NCI-H1417 (cell line): Measurements from ENCODE around the gene KIF3B.
A peak's percentile ranks its signal among the peaks of the same experiment; 100 is the strongest.
"Not testable (repeated sequence)": the region's sequence is repeated elsewhere in the genome, so short reads cannot be mapped to it uniquely, and the experiment has no call there.

ENCODE experiments used
- DNase-seq, 3 experiments: peaks; one replicate each; lab custom pipeline; 2025; lab: John Stamatoyannopoulos, UW

Gene KIF3B

DNA sequence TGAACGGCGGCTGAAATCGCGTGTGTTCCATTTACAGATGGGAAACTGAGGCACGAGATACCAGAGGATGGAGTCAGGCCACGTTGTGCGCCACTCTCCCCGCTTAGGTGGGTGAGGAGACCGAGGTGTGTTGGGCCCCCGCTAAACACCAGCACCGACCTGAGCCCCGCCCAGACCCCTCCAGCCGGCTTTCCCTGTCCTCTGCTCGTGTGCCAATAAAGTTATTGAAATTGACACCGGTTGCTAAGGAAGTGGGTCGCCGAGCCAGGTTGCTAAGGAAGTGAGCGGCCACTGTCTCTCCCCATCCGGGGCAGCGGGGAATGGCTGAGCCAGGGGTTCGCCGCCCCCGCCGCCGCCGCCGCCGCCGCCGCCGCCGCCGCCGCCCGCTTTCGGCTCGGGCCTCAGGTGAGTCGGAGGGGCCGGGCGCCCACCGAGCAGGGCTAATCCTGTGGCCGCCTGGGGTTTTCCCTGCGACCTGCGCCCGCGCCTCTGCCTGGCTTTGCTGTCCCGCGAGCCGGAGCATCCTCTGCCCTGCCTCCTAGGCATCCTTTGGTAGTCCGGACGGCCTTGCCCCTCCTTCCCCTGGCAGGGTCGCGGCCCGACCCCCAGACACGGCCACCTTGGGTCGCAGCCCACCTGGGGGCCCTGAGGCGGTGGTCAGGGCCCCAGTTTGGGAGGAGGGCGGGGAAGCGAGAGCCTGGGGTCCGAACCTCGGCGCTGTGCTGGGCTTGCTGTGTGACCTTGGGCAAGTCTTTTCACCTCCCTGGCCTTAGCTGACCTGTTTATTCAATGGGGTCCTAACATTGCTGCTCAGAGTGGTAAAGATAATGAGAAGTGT is at the start of gene KIF3B:
KIF3B (plus strand) TSS at position 291 of the 838 bp plus-strand sequence. CDS start 32,127 bp downstream, outside the sequence.
- DNase-seq = peak; percentile 84 to 96 (median 91)

DNA sequence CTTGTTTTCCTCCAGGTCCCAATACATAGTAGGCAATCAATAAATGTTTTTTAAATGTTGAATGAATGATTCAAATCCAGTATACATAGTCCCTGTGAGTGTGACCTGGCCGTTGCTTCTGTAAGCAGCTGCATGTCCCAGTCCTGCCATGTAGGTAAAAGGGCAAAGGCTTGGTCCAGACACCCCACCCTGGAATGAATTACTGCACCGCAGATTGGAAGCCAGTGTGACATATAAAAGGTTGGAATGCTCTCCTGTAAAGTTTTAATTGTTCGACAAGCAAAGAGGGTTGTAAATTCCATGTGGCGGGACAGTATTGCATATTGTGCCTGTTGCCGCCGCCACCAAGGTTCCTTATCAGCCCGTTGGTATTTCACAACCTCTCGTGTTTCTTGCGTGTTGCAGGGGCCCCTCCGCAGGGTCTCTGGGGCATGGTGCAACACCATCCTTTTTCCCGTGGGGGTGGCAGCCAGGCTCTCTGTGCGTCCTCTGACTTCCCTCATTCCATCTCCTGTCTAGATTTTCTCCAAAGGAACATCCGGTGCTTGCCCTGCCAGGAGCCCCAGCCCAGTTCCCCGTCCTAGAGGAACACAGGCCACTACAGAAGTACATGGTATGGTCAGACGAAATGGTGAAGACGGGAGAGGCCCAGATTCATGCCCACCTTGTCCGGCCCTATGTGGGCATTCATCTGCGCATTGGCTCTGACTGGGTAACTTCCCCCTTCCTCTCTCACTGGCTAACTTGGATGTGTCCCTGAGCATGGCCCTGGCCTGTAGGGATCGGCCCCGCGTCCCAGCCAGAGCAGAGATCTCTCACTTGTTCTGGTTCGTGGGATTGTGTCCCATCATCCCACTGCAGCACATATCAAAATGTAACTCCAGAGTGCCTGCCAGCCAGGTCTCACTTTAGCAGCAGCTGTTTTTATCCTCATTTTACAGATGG is 49.4 kb upstream of the KIF3B start:
- no peak for DNase-seq

DNA sequence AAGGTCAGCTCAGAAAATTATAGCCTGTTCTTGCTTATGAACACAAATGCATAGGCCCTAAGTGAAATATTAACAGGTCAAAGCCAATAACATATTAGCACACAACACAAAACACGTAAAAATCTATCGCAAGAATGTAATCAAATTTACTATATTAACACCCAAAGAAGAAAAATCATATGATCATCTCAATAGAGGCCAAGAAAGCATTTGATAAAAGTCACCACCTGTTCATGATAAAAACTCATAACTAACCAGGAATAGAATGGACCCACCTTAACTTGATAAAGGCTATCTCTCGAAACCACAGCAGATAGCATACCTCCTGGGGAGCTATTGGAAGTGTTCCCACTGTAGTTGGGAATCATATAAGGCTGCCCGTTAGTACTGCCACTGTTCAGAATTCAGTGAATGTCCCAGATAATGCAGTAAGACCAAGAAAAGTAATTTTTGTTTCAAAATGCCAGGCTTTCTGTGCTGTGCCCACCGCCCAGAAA is 48.2 kb upstream of the KIF3B start:
- no peak for DNase-seq

DNA sequence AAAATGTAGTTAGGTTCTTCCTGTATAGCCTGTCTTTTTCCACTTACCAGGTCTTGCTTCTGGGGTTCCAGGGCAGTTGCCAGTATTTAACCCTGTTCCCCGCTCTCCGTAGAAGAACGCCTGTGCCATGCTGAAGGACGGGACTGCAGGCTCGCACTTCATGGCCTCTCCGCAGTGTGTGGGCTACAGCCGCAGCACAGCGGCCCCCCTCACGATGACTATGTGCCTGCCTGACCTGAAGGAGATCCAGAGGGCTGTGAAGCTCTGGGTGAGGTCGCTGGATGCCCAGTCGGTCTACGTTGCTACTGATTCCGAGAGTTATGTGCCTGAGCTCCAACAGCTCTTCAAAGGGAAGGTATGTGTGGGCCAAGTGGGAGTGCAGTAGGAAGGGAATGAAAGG is 46.7 kb upstream of the KIF3B start:
- no peak for DNase-seq

DNA sequence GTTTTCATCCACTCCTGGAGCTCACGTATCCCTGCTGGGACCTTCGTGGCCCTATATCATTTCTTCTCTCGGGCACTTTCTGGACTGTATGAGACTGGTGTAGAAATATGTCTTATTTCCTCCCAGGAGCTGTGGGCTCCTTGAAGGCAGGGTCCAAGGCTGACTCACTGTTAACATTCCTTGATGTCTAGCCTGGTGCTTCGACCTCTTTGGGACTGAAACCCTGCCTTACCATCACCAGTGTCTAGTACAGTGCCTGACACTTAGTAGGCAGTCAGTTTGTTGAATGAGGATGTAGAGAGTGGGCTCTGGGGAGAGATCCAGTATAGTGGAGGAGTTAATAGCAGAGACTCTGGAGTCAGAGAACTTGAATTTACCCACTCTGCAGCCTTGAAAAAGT is 46.2 kb upstream of the KIF3B start:
- DNase-seq = no peak

DNA sequence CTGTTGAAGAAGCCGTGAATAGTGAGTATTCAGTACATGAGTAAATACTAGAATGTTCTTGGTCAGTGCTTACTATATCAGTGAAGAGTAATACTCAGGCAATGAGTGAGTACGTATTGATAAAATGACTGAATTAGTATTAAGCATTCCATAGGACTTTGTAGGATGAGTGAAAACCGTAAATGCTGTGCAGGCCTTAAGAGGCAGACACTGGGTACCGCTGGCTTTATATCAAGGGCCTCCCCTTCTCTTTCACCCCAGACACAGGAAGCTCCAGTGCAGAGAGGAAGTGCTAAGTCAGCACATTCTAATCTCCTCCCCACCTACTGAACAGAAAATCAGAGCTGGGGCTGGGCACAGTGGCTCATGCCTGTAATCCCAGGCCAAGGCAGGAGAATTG is 45.6 kb upstream of the KIF3B start:
- DNase-seq = no peak

DNA sequence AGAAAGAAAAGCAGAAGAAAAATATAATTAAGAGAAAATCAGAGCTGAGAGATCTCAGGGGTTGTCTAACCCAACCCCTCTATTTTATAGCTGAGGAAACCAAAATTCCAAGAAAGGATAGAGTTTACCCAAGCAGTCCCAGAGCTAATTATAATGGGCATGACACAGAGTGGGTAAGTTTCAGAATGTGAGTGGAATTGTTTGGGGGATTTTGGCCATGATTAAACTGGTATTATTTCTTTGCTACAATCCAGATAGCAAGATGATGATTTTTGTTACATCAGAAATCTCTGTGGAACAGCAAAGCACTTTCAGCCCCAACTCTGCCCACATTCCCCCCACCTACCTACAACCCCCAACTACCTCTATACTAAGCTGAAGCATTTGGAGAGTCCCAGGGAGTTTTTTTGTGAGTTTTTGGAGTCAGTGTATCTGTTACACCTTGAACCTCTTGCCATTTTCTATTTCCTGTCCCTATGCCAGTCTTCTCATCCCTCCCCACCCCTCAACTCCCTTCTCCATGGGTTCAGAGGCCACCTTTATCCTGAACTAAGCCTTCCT is 45.0 kb upstream of the KIF3B start:
- no peak for DNase-seq

DNA sequence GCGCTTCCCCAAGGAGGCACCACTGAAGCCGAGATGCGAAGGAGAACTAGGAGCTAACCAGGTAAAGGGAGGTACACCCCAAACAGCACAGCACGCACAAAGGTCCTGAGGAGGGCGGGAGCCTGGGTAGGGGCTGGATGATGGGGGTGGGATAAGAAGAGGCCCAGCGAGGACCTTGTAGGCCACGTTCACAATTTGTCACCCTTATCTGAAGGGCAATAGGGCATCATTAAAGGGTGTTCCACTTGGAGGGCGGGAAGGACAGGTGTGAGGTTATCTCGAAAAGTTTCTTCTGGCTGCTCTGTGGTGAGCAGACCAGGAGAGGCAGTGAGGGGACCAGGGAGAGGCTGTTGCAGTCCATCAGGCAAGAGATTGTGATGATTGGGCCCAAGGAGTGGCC is 44.2 kb upstream of the KIF3B start:
- no peak for DNase-seq

DNA sequence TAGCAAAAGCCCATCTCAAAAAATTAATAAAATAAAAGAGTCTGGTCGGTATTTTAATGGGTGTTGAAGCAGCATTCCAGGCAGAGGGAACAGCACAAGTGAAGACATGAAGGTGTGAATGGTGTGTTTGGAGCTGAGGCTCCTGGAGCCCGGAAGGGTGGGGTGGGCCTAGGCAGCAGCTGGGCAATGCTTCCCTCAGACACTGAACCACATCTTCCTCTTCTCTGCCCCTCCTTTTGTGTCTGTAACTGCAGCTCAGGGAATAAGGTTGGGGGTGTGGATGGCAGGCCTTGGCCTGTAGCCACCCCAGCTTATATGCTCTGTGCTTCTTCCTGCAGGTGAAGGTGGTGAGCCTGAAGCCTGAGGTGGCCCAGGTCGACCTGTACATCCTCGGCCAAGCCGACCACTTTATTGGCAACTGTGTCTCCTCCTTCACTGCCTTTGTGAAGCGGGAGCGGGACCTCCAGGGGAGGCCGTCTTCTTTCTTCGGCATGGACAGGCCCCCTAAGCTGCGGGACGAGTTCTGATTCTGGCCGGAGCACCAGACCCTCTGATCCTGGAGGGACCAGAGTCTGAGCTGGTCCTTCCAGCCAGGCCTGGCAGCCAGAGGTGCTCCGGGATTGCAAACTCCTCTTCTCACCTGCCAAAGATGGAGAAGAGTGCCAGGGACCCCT is 43.2 kb upstream of the KIF3B start:
- DNase-seq = no peak

DNA sequence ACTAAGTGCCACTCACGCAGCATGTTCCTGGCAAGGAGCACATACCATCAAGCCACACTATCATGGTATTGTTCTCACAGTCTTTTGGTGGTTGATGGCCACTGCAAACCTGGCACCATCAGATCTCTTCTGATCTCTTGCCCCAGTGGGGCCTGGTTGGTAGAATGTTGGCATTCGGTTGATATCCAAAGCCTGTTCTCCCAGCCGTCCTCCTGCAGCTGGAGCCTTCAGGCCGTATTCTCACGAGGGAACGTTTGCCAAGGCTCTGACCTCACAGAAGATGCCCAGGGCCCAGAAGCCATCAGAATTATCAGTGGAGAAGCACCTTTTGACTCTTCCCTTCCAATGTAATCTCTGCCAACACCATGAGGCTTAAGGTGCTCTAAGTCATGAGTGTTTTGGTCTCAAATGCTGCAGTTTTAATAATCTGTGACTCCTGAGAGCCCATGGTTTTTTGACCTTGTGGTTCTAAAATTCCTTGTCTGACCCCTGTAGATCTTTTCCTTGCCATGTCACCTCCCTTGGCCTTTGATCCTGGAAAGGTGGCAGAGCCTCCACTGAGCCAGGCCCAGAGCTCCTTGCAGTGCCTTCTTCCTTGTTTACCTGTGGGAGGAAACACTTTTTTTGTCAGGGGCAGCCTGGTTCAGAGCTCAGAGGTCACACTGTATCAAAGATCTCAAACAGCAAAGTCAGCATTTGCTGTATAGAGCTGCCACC is 42.0 kb upstream of the KIF3B start:
- DNase-seq = no peak

DNA sequence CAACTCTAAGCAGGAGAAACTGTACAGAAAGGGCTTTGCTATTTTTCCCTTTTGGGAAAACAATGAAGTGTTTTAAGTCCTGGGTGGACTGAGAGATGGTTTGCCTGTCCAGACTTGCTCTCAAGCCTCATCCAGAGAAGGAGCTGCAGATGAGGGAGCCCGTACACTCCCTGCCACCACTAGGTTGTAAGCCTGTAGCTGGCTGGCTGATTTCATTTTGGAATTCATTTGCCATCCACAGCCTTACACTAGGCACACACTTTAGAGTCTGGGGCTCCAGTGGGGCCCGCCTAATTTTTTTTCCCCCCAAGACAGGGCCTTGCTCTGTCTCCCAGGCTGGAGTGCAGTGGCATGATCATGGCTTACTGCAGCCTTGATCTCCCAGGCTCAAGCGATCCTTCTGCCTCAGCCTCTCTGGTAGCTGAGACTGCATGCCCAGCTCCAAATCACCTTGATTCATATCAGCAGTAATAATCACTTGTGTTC is 41.4 kb upstream of the KIF3B start:
- no peak for DNase-seq

DNA sequence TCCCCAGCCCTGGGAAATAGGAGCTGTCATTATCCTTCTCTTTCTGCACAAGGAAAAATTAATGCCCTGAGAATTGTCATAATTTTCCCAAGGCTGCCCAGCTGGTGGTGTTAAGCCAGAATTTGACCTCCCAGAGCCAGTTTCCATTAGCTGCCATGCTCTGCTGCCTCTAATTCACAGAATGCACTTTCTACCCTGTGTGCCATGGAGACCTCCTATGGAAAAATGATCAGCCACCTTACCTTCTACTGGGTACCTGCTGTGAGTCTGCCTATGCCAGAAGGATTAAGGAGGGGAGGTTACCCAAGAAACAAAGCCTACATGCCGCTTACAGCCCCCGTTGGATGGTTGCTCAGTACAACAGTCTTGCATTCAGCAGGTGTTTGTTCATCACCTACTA is 40.6 kb upstream of the KIF3B start:
- DNase-seq = no peak

DNA sequence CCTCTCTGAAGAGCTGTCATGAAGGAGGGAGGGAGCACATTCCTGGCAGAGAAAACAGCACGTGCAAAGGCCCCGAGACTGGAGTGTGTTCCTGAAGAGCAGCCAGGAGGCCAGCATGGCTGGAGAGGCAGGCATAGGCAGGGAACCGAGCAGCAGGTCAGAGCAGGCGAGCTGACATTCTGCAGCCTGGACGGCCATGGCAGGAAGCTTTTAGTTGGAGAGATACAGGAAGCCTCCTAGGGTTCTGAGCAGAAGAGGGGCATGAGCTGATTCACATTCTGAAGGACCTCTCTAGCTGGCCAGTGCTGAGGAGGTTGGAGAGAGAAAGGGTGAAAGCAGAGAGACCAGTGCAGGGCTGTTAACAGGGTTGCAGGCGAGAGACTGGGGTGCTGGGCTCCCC is 40.0 kb upstream of the KIF3B start:
- DNase-seq = no peak

DNA sequence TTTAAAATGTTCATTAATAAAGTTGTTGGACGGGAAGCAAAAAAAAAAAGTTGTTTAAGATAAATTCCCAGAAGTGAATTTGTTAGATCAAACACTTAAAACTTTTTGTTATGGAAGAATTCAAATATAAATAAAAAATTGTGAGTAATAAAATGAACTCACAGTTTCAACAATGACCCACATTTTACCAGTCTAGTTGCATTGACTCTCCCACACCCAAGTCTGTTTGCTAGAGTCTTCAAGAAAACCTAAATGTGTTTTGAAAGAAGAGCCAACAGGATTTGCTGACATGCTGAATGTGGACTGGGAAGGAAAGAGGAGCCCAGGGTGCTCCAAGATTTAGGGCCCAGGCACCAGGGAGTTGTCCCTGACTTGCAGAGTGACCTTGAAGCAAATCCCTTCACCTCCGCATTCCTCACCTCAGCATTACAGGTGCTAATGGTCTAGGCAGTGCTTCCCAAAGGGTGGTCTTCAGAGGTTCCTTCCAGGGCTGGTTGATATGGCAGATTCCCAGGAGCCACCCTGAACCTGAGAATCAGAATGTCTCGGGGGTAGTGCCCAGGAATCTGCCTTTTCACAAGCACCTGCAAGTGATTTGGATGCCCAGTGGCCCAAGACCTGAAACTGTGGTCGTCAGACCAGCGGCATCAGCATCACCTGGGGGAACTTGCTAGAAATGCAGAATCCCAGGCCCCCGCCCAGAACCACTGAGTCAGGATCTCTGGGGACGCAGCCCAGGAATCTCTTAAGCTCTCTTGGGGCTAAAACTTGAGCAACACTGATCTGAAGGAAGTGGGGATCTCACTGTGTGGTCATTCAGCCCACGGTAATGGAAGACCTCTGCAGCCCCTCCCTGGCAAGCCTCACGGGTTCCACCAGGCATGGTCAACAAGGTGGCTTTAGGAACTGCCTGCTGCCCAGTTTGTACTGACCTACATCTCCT is 38.7 kb upstream of the KIF3B start:
- DNase-seq = no peak

DNA sequence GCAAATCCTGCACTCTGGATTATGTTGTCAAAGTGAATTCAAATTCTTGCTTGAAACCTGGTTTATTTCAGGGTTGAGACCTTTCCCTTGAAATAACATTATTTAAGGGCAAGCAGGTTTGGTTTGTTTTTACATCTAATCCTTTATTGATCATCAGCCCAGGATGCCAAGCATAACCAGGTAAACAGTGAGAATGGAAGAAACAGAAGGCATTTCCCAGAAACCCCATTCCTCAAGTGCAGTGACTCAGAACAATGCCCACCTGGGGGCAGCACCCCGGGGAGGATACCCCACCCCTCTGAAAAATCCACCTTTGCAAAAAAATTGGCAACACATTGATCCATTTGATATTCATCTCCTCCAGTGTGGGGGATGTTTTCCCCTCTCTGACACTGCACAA is 37.2 kb upstream of the KIF3B start:
- peak in 2 of 3 experiments; percentile 5 to 38 for DNase-seq

DNA sequence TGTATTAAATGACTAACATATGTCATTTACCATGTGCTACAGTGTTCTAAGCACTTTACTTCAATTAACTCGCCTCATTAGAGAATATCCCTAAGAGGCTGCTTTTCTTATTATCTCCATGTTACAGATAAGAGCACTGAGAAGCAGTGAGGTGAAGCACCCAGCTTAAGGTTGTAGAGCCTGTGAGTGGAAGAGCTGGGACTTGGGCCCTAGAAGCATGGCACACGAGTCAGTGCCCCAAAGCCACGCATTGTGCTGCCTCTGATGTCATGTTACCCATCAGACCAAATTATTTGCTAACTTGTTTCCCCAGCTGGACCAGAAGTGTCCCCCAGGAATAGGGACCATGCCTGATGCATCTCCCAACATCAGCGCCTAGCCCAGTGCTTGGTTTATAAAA is 35.6 kb upstream of the KIF3B start:
- no peak for DNase-seq

DNA sequence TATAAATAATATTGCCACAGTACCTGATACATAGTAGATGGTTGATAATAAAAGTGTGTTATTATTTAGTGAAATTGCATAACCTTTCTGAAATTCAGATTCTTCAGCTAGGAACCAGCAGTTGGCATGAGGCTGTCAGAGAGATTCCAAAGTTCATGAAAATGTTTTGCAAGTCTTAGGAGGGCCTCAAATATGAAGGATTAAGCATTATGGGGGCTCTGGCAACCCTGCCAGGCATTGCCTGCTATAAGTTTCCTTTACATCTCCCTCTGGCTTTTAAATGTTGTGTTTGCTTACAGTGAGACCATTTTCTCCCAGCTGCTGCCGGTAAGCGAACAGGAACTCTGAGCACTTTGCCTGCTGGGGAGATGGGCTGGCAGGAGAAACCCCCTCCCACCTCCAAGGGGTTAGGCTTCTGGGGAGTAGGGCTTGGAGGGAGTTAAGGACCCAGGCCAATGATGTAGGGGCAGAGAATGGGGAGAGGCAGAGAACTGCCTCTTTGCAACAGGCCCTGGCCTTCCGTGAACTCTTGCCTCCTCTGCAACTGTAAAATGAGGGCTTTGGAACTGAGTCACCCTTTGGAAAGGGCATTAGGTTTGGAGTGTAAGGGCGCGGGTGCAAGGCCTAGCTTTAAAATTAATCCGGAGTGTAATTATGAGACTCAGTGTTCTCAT is 33.2 kb upstream of the KIF3B start:
- no peak for DNase-seq

DNA sequence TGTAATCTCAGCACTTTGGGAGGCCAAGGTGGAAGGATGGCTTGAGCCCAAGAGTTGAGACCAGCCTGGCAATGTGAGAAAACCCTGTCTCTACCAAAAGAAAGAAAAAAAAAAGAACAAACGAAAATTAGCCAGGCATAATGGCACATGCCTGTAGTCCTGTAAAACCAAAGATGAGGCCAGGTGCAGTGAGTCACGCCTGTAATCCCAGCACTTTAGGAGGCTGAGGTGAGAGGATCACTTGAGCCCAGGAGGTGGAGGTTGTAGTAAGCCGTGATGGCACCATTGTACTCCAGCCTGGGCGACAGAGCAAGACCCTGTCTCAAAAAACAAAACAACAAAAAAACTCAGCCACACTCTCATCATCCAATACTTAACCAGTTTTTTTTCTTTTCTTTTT is 32.5 kb upstream of the KIF3B start:
- DNase-seq = no peak

DNA sequence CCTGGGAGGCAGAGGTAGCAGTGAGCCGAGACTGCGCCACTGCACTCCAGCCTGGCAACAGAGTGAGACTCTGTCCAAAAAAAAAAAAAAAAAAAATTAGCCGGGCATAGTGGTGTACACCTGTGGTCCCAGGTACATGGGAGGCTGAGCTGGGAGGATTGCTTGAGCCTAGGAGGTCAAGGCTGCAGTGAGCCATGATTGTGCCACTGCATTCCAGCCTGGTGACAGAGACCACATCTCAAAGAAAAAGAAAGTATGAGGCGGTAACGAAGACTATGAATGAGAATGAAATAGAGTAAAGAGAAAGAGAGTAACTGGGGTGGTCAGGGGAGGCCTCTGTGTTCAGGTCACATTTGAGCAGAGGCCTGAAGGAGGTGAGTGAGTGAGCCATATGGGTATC is 31.2 kb upstream of the KIF3B start:
- DNase-seq = not testable (repeated sequence)
